Measurements from ENCODE around the gene HEPACAM2.

DNA sequence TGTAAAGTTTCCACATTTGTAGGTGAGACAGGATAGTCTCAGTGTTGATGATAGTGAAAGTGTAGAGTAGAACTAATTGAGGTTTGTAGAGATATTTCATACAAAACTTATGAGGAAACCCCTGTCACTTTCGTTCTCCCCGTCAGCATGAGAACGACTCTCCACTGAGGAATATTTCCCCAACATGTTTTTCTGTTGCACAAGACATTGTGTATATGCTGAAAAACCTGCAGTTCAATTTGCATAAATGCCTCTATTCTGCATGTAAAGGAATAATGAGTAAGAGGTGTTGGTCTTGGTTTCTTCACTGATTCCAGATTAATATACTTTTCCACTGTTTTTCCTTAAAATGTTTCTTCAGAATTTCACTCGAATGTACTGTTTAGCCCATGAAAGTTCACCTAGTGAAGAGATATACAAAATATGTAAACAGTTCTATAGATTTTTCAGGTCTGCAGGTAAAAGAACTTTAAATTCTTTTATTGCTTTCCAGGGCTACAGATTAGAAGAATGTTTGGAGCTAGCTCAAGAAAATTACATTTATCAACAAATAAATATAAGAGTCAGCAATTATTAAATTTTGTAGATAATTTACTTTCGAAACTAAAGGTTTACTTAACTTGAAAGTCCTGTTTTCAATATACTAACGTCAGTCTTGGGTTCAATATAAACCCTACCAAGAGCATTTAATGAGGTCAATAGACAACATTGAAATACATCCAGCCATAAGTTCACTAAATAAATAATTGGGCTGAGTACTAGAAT, 37.2 kb downstream of the HEPACAM2 start:
- TF ChIP-seq EZH2phosphoT487 (IDR thresholded peaks at IDR 0.05; ENCODE audit: insufficient read depth, low read depth) = no peak
- no peak for TF ChIP-seq EZH2 (IDR thresholded peaks at IDR 0.05; ENCODE audit: insufficient read depth, poor library complexity, severe bottlenecking)

Data from GM23248 (cell line).